Common myeloid progenitor, CD34-positive (primary cell): Measurements from ENCODE around the gene POLD4.

Experiments used
- CTCF ChIA-PET: fragments of 350-600 bp; sonication (Branson Sonifier 250); formaldehyde crosslinking; loops from one replicate; lab custom pipeline; 2021; ENCODE audit warnings: antibody characterized with exemption; lab: Charles Lee
- POLR2A ChIA-PET: fragments of 350-600 bp; sonication (Branson Sonifier 250); formaldehyde crosslinking; loops from one replicate; lab custom pipeline; 2021; ENCODE audit warnings: antibody characterized with exemption; lab: Charles Lee
- DNase-seq, 3 donors: peaks; one replicate each; pipeline versions ENCODE4 v3.0.0 to v3.0.0-alpha.2; 2013
- H3K27ac ChIP-seq, 2 experiments: 1 replicate in 1 of 2; 2 replicates in 1 of 2; pipeline ENCODE4 v1.7.0; 2013; ENCODE audit warnings: inconsistent platforms in 2 of 2, low read length in 2 of 2, mild to moderate bottlenecking in 2 of 2, low read depth in 1 of 2, moderate library complexity in 1 of 2; ENCODE audit not compliant: severe bottlenecking in 2 of 2, insufficient read depth in 1 of 2, poor library complexity in 1 of 2
- H3K27me3 ChIP-seq, 5 experiments: replicated peaks in 2 of 5; 1 replicate in 3 of 5; 2 replicates in 2 of 5; pipeline versions ENCODE4 v1.6.1 to v1.7.0; 2013; ENCODE audit warnings: low read length in 4 of 5, mild to moderate bottlenecking in 2 of 5, moderate library complexity in 2 of 5, inconsistent platforms in 1 of 5; ENCODE audit not compliant: insufficient read depth in 5 of 5, control insufficient read depth in 4 of 5
- H3K36me3 ChIP-seq, 4 experiments: 1 replicate in 2 of 4; 2 replicates in 2 of 4; pipeline versions ENCODE4 v1.6.1 to v1.7.0; 2013; ENCODE audit warnings: low read length in 3 of 4, control low read depth in 1 of 4, mild to moderate bottlenecking in 1 of 4; ENCODE audit not compliant: control insufficient read depth in 4 of 4, insufficient read depth in 4 of 4
- H3K4me1 ChIP-seq, 4 experiments: 1 replicate in 3 of 4; 2 replicates in 1 of 4; pipeline versions ENCODE4 v1.6.1 to v1.7.1; 2013; ENCODE audit warnings: low read length in 3 of 4, mild to moderate bottlenecking in 3 of 4, control low read depth in 1 of 4, inconsistent platforms in 1 of 4, moderate library complexity in 1 of 4; ENCODE audit not compliant: control insufficient read depth in 4 of 4, insufficient read depth in 4 of 4; ENCODE audit errors: control extremely low read depth in 1 of 4
- H3K4me3 ChIP-seq, 7 experiments: 1 replicate in 4 of 7; 2 replicates in 3 of 7; pipeline versions ENCODE4 v1.5.1 to v1.7.0; 2013; ENCODE audit warnings: mild to moderate bottlenecking in 7 of 7, low read length in 6 of 7, moderate library complexity in 6 of 7, inconsistent platforms in 2 of 7, low read depth in 2 of 7, control low read depth in 1 of 7; ENCODE audit not compliant: insufficient read depth in 4 of 7, control insufficient read depth in 1 of 7; ENCODE audit errors: extremely low read depth in 1 of 7
- H3K9me3 ChIP-seq, 5 experiments: 1 replicate in 4 of 5; 2 replicates in 1 of 5; pipeline versions ENCODE4 v1.6.1 to v1.7.1; 2013; ENCODE audit warnings: low read length in 4 of 5, mild to moderate bottlenecking in 2 of 5, inconsistent platforms in 1 of 5, low read depth in 1 of 5, moderate library complexity in 1 of 5; ENCODE audit not compliant: control insufficient read depth in 4 of 5, insufficient read depth in 2 of 5; ENCODE audit errors: control extremely low read depth in 1 of 5
- WGBS: methylation state at CpG from one replicate; pipeline ENCODE4 v1.1.5; 2013; ENCODE audit not compliant: insufficient coverage; 5-methylcytosine and 5-hydroxymethylcytosine counted together

The POLD4 gene

GRCh38 chr11:67381244-67381972, 28.1 kb upstream of the POLD4 start:
- DNase-seq: peak in 2 of 3 donors; percentile 59 to 61
- Histone ChIP-seq H3K4me1 (peaks cover 0 to 39% (median 28%) of the 10 kb centered on the region in 4 experiments), H3K36me3 (no peaks in the 10 kb centered on the region), H3K27ac (peak overlapping the region in 1 of 2 experiments; percentile 19), H3K4me3 (peak overlapping the region in 2 of 7 experiments; percentile 8 to 57), H3K9me3 (no peaks in the 10 kb centered on the region), H3K27me3 (no peaks in the 10 kb centered on the region)
- CTCF ChIA-PET: interaction anchor here (0.7 to 25.8 kb wide), 24 partner anchors 8 to 301 kb away, joined by 3 to 892 read pairs (median 4); partner anchors contain the start of genes CLCF1, POLD4 and PPP1CA
- POLR2A ChIA-PET: interaction anchor here (0.6 to 2.0 kb wide), 2 partner anchors 24 to 28 kb away, joined by 4 to 10 read pairs; partner anchors contain the start of gene POLD4
- 50% methylated on average over 12 of the region's 13 CpGs for WGBS

- Histone ChIP-seq H3K36me3 (no peaks in the 10 kb centered on the region), H3K9me3 (no peaks in the 10 kb centered on the region), H3K4me3 (no peak overlapping the region), H3K27me3 (peaks cover 0 to 6% (median 0%) of the 10 kb centered on the region in 5 experiments), H3K27ac (no peak overlapping the region), H3K4me1 (peaks cover 0 to 47% (median 38%) of the 10 kb centered on the region in 4 experiments)
- WGBS: 63% methylated on average over 12 of the region's 23 CpGs
- POLR2A ChIA-PET: no interaction called here
- DNase-seq: no peak
- CTCF ChIA-PET: interaction anchor here (0.8 to 25.8 kb wide), 9 partner anchors 9 to 288 kb away, joined by 3 to 892 read pairs (median 8); partner anchors contain the start of genes POLD4 and PPP1CA
These were observed 26.0 kb upstream of the POLD4 start for GRCh38 chr11:67379061-67380058.

GRCh38 chr11:67378544-67378943, 25.2 kb upstream of the POLD4 start:
- 93% methylated on average over 4 of the region's 4 CpGs for WGBS
- Histone ChIP-seq H3K36me3 (no peaks in the 10 kb centered on the region), H3K9me3 (no peaks in the 10 kb centered on the region), H3K27ac (no peak overlapping the region), H3K4me3 (no peak overlapping the region), H3K27me3 (peaks cover 0 to 9% (median 0%) of the 10 kb centered on the region in 5 experiments), H3K4me1 (peaks cover 0 to 55% (median 46%) of the 10 kb centered on the region in 4 experiments)
- CTCF ChIA-PET: interaction anchor here (0.8 to 25.8 kb wide), 9 partner anchors 8 to 287 kb away, joined by 3 to 892 read pairs (median 11); partner anchors contain the start of genes POLD4 and PPP1CA
- POLR2A ChIA-PET: no interaction called here
- no peak for DNase-seq

GRCh38 chr11:67376873-67377808, 23.8 kb upstream of the POLD4 start:
- peaks cover 0 to 61% (median 50%) of the 10 kb centered on the region in 4 experiments for H3K4me1 ChIP-seq
- H3K27ac ChIP-seq: no peak overlapping the region
- DNase-seq: no peak
- no peaks in the 10 kb centered on the region for H3K36me3 ChIP-seq
- ChIA-PET POLR2A (no interaction called here), CTCF (interaction anchor here (0.7 to 25.8 kb wide), 7 partner anchors 10 to 55 kb away, joined by 3 to 892 read pairs (median 4); partner anchors contain the start of genes POLD4 and RAD9A)
- H3K4me3 ChIP-seq: no peak overlapping the region
- 100% methylated on average over 2 of the region's 6 CpGs for WGBS
- peaks cover 0 to 9% (median 0%) of the 10 kb centered on the region in 5 experiments for H3K27me3 ChIP-seq
- H3K9me3 ChIP-seq: no peaks in the 10 kb centered on the region

- H3K9me3 ChIP-seq: no peaks in the 10 kb centered on the region
- CTCF ChIA-PET: interaction anchor here (0.7 to 25.8 kb wide), 6 partner anchors 10 to 40 kb away, joined by 3 to 892 read pairs (median 10); partner anchors contain the start of genes POLD4 and RAD9A
- no peak overlapping the region for H3K27ac ChIP-seq
- POLR2A ChIA-PET: interaction anchor here (1.0 kb wide), 1 partner anchor 41 kb away, joined by 3 read pairs; no protein-coding TSS in a partner anchor
- no peak for DNase-seq
- H3K27me3 ChIP-seq: peaks cover 0 to 14% (median 0%) of the 10 kb centered on the region in 5 experiments
- no peak overlapping the region for H3K4me3 ChIP-seq
- H3K36me3 ChIP-seq: no peaks in the 10 kb centered on the region
- WGBS: 97% methylated on average over 5 of the region's 7 CpGs
- peaks cover 0 to 61% (median 51%) of the 10 kb centered on the region in 4 experiments for H3K4me1 ChIP-seq
These were observed 22.9 kb upstream of the POLD4 start for GRCh38 chr11:67376063-67376820.
